K562 (cell line): ENCODE data around the gene VWA7. TPM values are rescaled to one million over a fixed set of nuclear protein-coding genes. Genes with fewer than 3 reads are reported as not detected.

Experiments
- ATF3 ChIP-seq, 2 experiments: fragments of 450-650 bp in 1 of 2; sonication (generic) in 1 of 2; formaldehyde crosslinking in 1 of 2; IDR thresholded peaks in 1 of 2; conservative IDR thresholded peaks in 1 of 2; 2 replicates each; pipeline versions ENCODE4 v1.6.1 to v1.8.1; 2016 to 2023; ENCODE audit warnings: mild to moderate bottlenecking in 2 of 2, moderate library complexity in 2 of 2, inconsistent platforms in 1 of 2, missing genetic modification reagents in 1 of 2
- C11orf30 ChIP-seq: fragments of 450-650 bp; IDR thresholded peaks from 2 replicates; pipeline ENCODE4 v1.6.1; 2016; ENCODE audit warnings: low read depth, mild to moderate bottlenecking
- DNMT1 ChIP-seq: fragments of 450-650 bp; IDR thresholded peaks from 2 replicates; pipeline ENCODE4 v1.6.1; 2016; ENCODE audit warnings: antibody characterized with exemption, mild to moderate bottlenecking
- FOXP4 ChIP-seq: sonication (generic); formaldehyde crosslinking; IDR thresholded peaks from 2 replicates; pipeline ENCODE4 v1.8.0; 2022; ENCODE audit warnings: mild to moderate bottlenecking, missing genetic modification reagents, borderline replicate concordance
- FUS ChIP-seq: fragments of 200-400 bp; formaldehyde crosslinking; optimal IDR thresholded peaks from 2 replicates; pipeline ENCODE3; 2017; ENCODE audit warnings: low read depth, low read length
- MAZ ChIP-seq, 2 experiments: fragments of 450-650 bp in 1 of 2; sonication (generic) in 1 of 2; formaldehyde crosslinking; IDR thresholded peaks in 1 of 2; conservative IDR thresholded peaks in 1 of 2; 2 replicates each; pipeline versions ENCODE4 v1.4.0 to v1.5.0; 2020; ENCODE audit warnings: mild to moderate bottlenecking in 1 of 2, missing genetic modification reagents in 1 of 2
- PRPF4 ChIP-seq: fragments of 200-400 bp; formaldehyde crosslinking; IDR thresholded peaks from one replicate; pipeline ENCODE4 v1.6.1; 2017; ENCODE audit warnings: low read length, low read depth, mild to moderate bottlenecking; ENCODE audit not compliant: insufficient read depth, poor library complexity, severe bottlenecking
- SAP30 ChIP-seq: fragments of 200-600 bp; sonication (generic); IDR thresholded peaks from 2 replicates; pipeline ENCODE4 v1.6.1; 2012; ENCODE audit warnings: borderline replicate concordance, low read depth, mild to moderate bottlenecking, moderate library complexity, low read length, control low read depth, inconsistent platforms; ENCODE audit not compliant: insufficient read depth, poor library complexity, severe bottlenecking
- SETDB1 ChIP-seq: IDR thresholded peaks from one replicate; pipeline ENCODE4 v1.6.1; 2012; ENCODE audit warnings: low read length, control low read depth, inconsistent platforms
- SP1 ChIP-seq: sonication (generic); formaldehyde crosslinking; IDR thresholded peaks from 2 replicates; pipeline ENCODE4 v1.8.1; 2022; ENCODE audit warnings: mild to moderate bottlenecking, missing genetic modification reagents
- UBTF ChIP-seq, 2 experiments: IDR thresholded peaks; 2 replicates each; pipeline ENCODE4 v1.6.1; 2012; ENCODE audit warnings: improper control_type of control experiment in 2 of 2, low read depth in 2 of 2, low read length in 2 of 2, borderline replicate concordance in 1 of 2
- ZBTB34 ChIP-seq: fragments of 250-450 bp; sonication (Bioruptor Pico); IDR thresholded peaks from 2 replicates; pipeline ENCODE4 v1.8.0; 2021; ENCODE audit warnings: mild to moderate bottlenecking, moderate library complexity
- ZNF124 ChIP-seq: sonication (generic); formaldehyde crosslinking; IDR thresholded peaks from 2 replicates; pipeline ENCODE4 v1.8.1; 2022; ENCODE audit warnings: missing genetic modification reagents
- ZNF212 ChIP-seq: fragments of 450-650 bp; formaldehyde crosslinking; IDR thresholded peaks from 2 replicates; pipeline ENCODE4 v1.4.0; 2020; ENCODE audit warnings: mild to moderate bottlenecking
- ZNF436 ChIP-seq: fragments of 250-450, 450-650 bp; sonication (Bioruptor Pico); formaldehyde crosslinking; IDR thresholded peaks from 2 replicates; pipeline ENCODE4 v1.7.0; 2020; ENCODE audit warnings: mild to moderate bottlenecking
- polyA plus RNA-seq, 8 experiments: library from polyadenylated mRNA; depleted of rRNA in 4 of 8; stranded (reverse) in 5 of 8; unstranded in 3 of 8; fragments of >200 nt; fragmentation: Nextera tagmentation in 2 of 8; fragmentation: Illumina TruSeq in 1 of 8; extraction: Ambion mirVana in 2 of 8; extraction: Trizol in 1 of 8; gene quantifications; 2 replicates each; pipeline versions ENCODE4 v1.2.1 to v1.2.3, GENCODE V29; 2011 to 2014; ENCODE audit warnings: inconsistent platforms in 1 of 8, missing spikeins in 1 of 8
- total RNA-seq, 7 experiments: library from RNA; depleted of rRNA in 6 of 7; stranded (reverse); fragments of >200 nt in 6 of 7; fragmentation: Illumina TruSeq in 2 of 7; extraction: Trizol in 2 of 7; gene quantifications; 2 replicates each; pipeline versions ENCODE4 v1.2.1 to v1.2.3, GENCODE V29; 2011 to 2021; ENCODE audit warnings: low replicate concordance in 1 of 7
- TF ChIP-seq, protein P1 (sequence below): conservative IDR thresholded peaks from 2 replicates; pipeline ENCODE4 v1.6.1; 2011; ENCODE audit warnings: low read depth, mild to moderate bottlenecking, low read length; ENCODE audit not compliant: control insufficient read depth

The VWA7 gene
- total and polyA plus RNA-seq, 9 of the 15 experiments (the other 6 are each of a cell fraction or from before 2014, with no cell fraction given) = 0.18 to 2.9 (median 0.95) TPM

- no peak for TF ChIP-seq PRPF4
- TF ChIP-seq ZNF436 (CRISPR knock-in tag) = no peak
- TF ChIP-seq SP1 = peak; percentile 99
- TF ChIP-seq DNMT1 = no peak; the same call in none of the 2 replicates
- TF ChIP-seq MAZ (CRISPR knock-in tag; conservative IDR thresholded peaks at IDR 0.05 in 1 of 2, IDR thresholded peaks at IDR 0.05 in 1 of 2) = peak in 1 of 2 experiments; percentile 86; a peak in 3 of 4 replicates
- TF ChIP-seq ATF3 (IDR thresholded peaks at IDR 0.05) = no peak
- no peak; the same call in 1 of the 2 replicates for TF ChIP-seq ATF3 (CRISPR knock-in tag; conservative IDR thresholded peaks at IDR 0.05)
- TF ChIP-seq FUS = no peak
- TF ChIP-seq SAP30 = peak; percentile 93
- no peak for TF ChIP-seq ZNF212 (CRISPR knock-in tag)
- no peak for TF ChIP-seq ZBTB34 (CRISPR knock-in tag)
- no peak for TF ChIP-seq ZNF124 (CRISPR knock-in tag)
- TF ChIP-seq SETDB1 = no peak
- no peak for TF ChIP-seq C11orf30
- no peak; the same call in 1 of the 2 replicates for TF ChIP-seq FOXP4 (CRISPR knock-in tag)
- TF ChIP-seq, protein P1, sequence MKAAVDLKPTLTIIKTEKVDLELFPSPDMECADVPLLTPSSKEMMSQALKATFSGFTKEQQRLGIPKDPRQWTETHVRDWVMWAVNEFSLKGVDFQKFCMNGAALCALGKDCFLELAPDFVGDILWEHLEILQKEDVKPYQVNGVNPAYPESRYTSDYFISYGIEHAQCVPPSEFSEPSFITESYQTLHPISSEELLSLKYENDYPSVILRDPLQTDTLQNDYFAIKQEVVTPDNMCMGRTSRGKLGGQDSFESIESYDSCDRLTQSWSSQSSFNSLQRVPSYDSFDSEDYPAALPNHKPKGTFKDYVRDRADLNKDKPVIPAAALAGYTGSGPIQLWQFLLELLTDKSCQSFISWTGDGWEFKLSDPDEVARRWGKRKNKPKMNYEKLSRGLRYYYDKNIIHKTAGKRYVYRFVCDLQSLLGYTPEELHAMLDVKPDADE = 0 out of 2 replicates have a peak, but pooled peaks have one; percentile 28
- peak in 1 of 2 experiments; percentile 76; a peak in 2 of 4 replicates for TF ChIP-seq UBTF (IDR thresholded peaks at IDR 0.05; ENCODE audit: borderline replicate concordance in 1 of 2, low read depth in 2 of 2, low read length in 2 of 2)
Observed at GRCh38 chr6:31729515-31729978, 47.6 kb downstream of the VWA7 start (continued).
